Bladder microvascular endothelial cell (primary cell): ENCODE results near the gene SIPA1L2. TPM values are rescaled to one million over a fixed set of nuclear protein-coding genes. Genes with fewer than 3 reads are reported as not detected.

Experiments
- total RNA-seq: library from RNA; depleted of rRNA; stranded (reverse); fragments of >200 nt; gene quantifications from 2 replicates; pipeline ENCODE4 v1.2.3, GENCODE V29; 2014

Gene SIPA1L2
- 13.3 and 19.3 TPM in 2 replicates for total RNA-seq

GRCh38 chr1:232630047-232630893 is at the start of gene SIPA1L2:
TSS of gene SIPA1L2 (minus strand) at chr1:232630133. CDS start at chr1:232515339, 114,794 bp downstream.

Other genes starting within 250 kb of the SIPA1L2 start
- 0.88 and 1.3 TPM in 2 replicates for gene MAP10, start 175.3 kb upstream of the SIPA1L2 start, total RNA-seq